SKM-1 treated with dmso at 0.1 percent for 144 hours (cell line): ENCODE measurements around the gene RTN4R.
"Not testable (repeated sequence)": the region's sequence is repeated elsewhere in the genome, so short reads cannot be mapped to it uniquely, and the experiment has no call there.

ENCODE experiments used
- DNase-seq: peaks from one replicate; lab custom pipeline; 2025; ENCODE audit not compliant: unreplicated experiment; lab: John Stamatoyannopoulos, UW

The RTN4R gene

GRCh38 chr22:20305894-20306645 is 38.0 kb upstream of the RTN4R start:
- DNase-seq = no peak

- not testable (repeated sequence) for DNase-seq
Observed at GRCh38 chr22:20305230-20305893, 37.2 kb upstream of the RTN4R start.

- DNase-seq = no peak
Observed at GRCh38 chr22:20304646-20305045, 36.5 kb upstream of the RTN4R start.

- not testable (repeated sequence) for DNase-seq
Observed at GRCh38 chr22:20303229-20303534, 35.1 kb upstream of the RTN4R start.

- DNase-seq = no peak
Observed at GRCh38 chr22:20302438-20303228, 34.5 kb upstream of the RTN4R start.

GRCh38 chr22:20299746-20300136 is 31.6 kb upstream of the RTN4R start:
- no peak for DNase-seq

- DNase-seq = peak; percentile 70
Observed at GRCh38 chr22:20298803-20299745, 31.0 kb upstream of the RTN4R start.

- no peak for DNase-seq
Observed at GRCh38 chr22:20298110-20298802, 30.1 kb upstream of the RTN4R start.

GRCh38 chr22:20297414-20298109 is 29.4 kb upstream of the RTN4R start:
- DNase-seq = no peak

GRCh38 chr22:20296598-20296997 is 28.5 kb upstream of the RTN4R start:
- no peak for DNase-seq

- DNase-seq = no peak
Observed at GRCh38 chr22:20295262-20296064, 27.3 kb upstream of the RTN4R start.

- DNase-seq = no peak
Observed at GRCh38 chr22:20292673-20293232, 24.6 kb upstream of the RTN4R start.

GRCh38 chr22:20292108-20292507 is 24.0 kb upstream of the RTN4R start:
- DNase-seq = no peak

- DNase-seq = no peak
Observed at GRCh38 chr22:20291604-20292063, 23.5 kb upstream of the RTN4R start.

- DNase-seq = no peak
Observed at GRCh38 chr22:20291249-20291586, 23.1 kb upstream of the RTN4R start.

GRCh38 chr22:20290578-20291248 is 22.6 kb upstream of the RTN4R start:
- no peak for DNase-seq

GRCh38 chr22:20290045-20290392 is 21.9 kb upstream of the RTN4R start:
- DNase-seq = no peak
